K562 (cell line): ENCODE measurements around the gene GABRR2. TPM values are rescaled to one million over a fixed set of nuclear protein-coding genes. Genes with fewer than 3 reads are reported as not detected.

Experiments used
- CAMTA2 ChIP-seq: fragments of 250-450 bp; sonication (Bioruptor Pico); conservative IDR thresholded peaks from 2 replicates; pipeline ENCODE4 v1.5.1; 2022
- SMAD4 ChIP-seq: fragments of 250-450 bp; sonication (Bioruptor Pico); conservative IDR thresholded peaks from 2 replicates; pipeline ENCODE4 v1.8.0; 2021; ENCODE audit warnings: inconsistent platforms, mild to moderate bottlenecking, moderate library complexity
- ZNF444 ChIP-seq: fragments of 250-450 bp; sonication (Bioruptor Pico); IDR thresholded peaks from 2 replicates; pipeline ENCODE4 v1.4.0; 2020; ENCODE audit warnings: mild to moderate bottlenecking, moderate library complexity
- ZNF583 ChIP-seq: fragments of 250-450 bp; sonication (Bioruptor Pico); IDR thresholded peaks from 2 replicates; pipeline ENCODE4 v1.4.0; 2020
- polyA plus RNA-seq, 8 experiments: library from polyadenylated mRNA; depleted of rRNA in 4 of 8; stranded (reverse) in 5 of 8; unstranded in 3 of 8; fragments of >200 nt; fragmentation: Nextera tagmentation in 2 of 8; fragmentation: Illumina TruSeq in 1 of 8; extraction: Ambion mirVana in 2 of 8; extraction: Trizol in 1 of 8; gene quantifications; 2 replicates each; pipeline versions ENCODE4 v1.2.1 to v1.2.3, GENCODE V29; 2011 to 2014; ENCODE audit warnings: inconsistent platforms in 1 of 8, missing spikeins in 1 of 8
- total RNA-seq, 7 experiments: library from RNA; depleted of rRNA in 6 of 7; stranded (reverse); fragments of >200 nt in 6 of 7; fragmentation: Illumina TruSeq in 2 of 7; extraction: Trizol in 2 of 7; gene quantifications; 2 replicates each; pipeline versions ENCODE4 v1.2.1 to v1.2.3, GENCODE V29; 2011 to 2021; ENCODE audit warnings: low replicate concordance in 1 of 7
- TF ChIP-seq, protein P1 (sequence below), 2 experiments: IDR thresholded peaks; 2 replicates each; pipeline ENCODE4 v1.6.1; 2011; ENCODE audit warnings: borderline replicate concordance in 1 of 2, control low read depth in 1 of 2, low read depth in 1 of 2, low read length in 1 of 2, mild to moderate bottlenecking in 1 of 2, mixed read lengths in 1 of 2, moderate library complexity in 1 of 2; ENCODE audit not compliant: insufficient read depth in 1 of 2, insufficient read length in 1 of 2, poor library complexity in 1 of 2, severe bottlenecking in 1 of 2; ENCODE audit errors: extremely low read depth in 1 of 2
- TF ChIP-seq, protein P2 (sequence below): IDR thresholded peaks from 2 replicates; pipeline ENCODE4 v1.6.1; 2014; ENCODE audit warnings: antibody characterized with exemption
- TF ChIP-seq, protein P3 (sequence below): fragments of 450-650 bp; IDR thresholded peaks from 2 replicates; pipeline ENCODE4 v1.7.1; 2018; ENCODE audit warnings: mild to moderate bottlenecking, low read depth; ENCODE audit not compliant: partially characterized antibody

GABRR2 gene
- total and polyA plus RNA-seq, 9 of the 15 experiments (the other 6 are each of a cell fraction or from before 2014, with no cell fraction given), result 0.09 to 0.13 (median 0.10) TPM; not detected in 6

DNA sequence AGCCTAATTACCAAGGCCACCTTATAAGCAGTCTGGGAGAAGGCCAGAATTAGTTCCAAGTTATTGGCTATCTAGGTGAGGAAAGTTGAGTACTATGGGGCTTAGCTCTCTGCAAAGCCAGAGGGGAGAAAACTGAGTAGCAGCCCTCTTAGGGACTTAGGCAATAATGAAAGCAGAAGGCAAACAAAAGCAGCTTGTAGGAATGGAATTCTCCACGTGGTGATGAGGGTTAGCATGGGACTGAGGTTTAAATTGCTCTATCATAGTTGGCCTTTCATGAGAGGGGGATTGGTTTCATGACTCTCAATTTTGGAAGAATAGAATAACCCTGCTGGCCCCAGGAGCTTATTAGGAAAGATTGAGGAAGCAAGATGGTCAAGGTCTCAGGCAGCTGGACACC is 44.5 kb upstream of the GABRR2 start (continued):
- TF ChIP-seq ZNF444 (no peak), CAMTA2 (no peak), SMAD4 (CRISPR knock-in tag) (no peak), ZNF583 (CRISPR knock-in tag) (no peak)
- TF ChIP-seq, protein P1, sequence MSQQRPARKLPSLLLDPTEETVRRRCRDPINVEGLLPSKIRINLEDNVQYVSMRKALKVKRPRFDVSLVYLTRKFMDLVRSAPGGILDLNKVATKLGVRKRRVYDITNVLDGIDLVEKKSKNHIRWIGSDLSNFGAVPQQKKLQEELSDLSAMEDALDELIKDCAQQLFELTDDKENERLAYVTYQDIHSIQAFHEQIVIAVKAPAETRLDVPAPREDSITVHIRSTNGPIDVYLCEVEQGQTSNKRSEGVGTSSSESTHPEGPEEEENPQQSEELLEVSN (IDR thresholded peaks at IDR 0.05; ENCODE audit: borderline replicate concordance in 1 of 2, extremely low read depth in 1 of 2, insufficient read depth in 1 of 2, insufficient read length in 1 of 2, low read depth in 1 of 2, low read length in 1 of 2, poor library complexity in 1 of 2, severe bottlenecking in 1 of 2), result no peak
- TF ChIP-seq, protein P2, sequence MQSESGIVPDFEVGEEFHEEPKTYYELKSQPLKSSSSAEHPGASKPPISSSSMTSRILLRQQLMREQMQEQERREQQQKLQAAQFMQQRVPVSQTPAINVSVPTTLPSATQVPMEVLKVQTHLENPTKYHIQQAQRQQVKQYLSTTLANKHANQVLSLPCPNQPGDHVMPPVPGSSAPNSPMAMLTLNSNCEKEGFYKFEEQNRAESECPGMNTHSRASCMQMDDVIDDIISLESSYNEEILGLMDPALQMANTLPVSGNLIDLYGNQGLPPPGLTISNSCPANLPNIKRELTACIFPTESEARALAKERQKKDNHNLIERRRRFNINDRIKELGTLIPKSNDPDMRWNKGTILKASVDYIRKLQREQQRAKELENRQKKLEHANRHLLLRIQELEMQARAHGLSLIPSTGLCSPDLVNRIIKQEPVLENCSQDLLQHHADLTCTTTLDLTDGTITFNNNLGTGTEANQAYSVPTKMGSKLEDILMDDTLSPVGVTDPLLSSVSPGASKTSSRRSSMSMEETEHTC, result no peak
- TF ChIP-seq, protein P3, sequence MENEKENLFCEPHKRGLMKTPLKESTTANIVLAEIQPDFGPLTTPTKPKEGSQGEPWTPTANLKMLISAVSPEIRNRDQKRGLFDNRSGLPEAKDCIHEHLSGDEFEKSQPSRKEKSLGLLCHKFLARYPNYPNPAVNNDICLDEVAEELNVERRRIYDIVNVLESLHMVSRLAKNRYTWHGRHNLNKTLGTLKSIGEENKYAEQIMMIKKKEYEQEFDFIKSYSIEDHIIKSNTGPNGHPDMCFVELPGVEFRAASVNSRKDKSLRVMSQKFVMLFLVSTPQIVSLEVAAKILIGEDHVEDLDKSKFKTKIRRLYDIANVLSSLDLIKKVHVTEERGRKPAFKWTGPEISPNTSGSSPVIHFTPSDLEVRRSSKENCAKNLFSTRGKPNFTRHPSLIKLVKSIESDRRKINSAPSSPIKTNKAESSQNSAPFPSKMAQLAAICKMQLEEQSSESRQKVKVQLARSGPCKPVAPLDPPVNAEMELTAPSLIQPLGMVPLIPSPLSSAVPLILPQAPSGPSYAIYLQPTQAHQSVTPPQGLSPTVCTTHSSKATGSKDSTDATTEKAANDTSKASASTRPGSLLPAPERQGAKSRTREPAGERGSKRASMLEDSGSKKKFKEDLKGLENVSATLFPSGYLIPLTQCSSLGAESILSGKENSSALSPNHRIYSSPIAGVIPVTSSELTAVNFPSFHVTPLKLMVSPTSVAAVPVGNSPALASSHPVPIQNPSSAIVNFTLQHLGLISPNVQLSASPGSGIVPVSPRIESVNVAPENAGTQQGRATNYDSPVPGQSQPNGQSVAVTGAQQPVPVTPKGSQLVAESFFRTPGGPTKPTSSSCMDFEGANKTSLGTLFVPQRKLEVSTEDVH, result no peak
